Measurements from ENCODE around the gene ZNF678. TPM values are rescaled to one million over a fixed set of nuclear protein-coding genes. Genes with fewer than 3 reads are reported as not detected.

ZNF678 gene
- total and polyA plus RNA-seq, 2 of the 8 experiments (the other 6 are each of a cell fraction or from before 2014, with no cell fraction given) = 6.9 to 28.3 TPM

DNA sequence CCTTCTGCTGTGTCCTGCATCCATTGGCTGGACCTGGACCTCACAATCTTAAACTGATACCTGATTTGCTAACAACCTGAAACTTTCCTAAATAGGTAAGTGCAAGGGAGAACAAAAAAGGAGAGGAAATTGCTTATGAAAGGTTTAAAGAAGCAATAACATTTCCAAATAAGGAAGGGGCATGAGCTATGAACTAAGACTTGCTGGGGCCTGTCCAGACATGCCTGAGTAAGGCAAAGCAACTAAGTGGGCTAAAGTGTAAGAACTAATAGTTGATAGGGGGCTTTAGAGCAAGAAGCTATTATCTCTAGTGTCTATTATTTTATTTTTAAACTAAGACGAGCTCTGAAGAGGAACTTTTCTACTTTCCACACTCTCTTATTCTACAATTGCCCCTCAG lies 160.1 kb downstream of the ZNF678 start:
- no peak overlapping the region for H3K9ac ChIP-seq (replicated peaks in 1 of 4; ENCODE audit: extremely low read depth in 1 of 4, low read depth in 3 of 4, low read length in 3 of 4)
- H4K8ac ChIP-seq (ENCODE audit: extremely low read depth, insufficient read depth, low read length) = no peak overlapping the region
- H3K36me3 ChIP-seq (ENCODE audit: control insufficient read depth in 2 of 4, insufficient read depth in 4 of 4, low read length in 3 of 4) = no peaks in the 10 kb centered on the region; a peak in 1 of 8 replicates
- POLR2A ChIA-PET (ENCODE audit: partially characterized antibody) = interaction anchor here (1.6 kb wide), 1 partner anchor 19 kb away, joined by 3 read pairs; no protein-coding TSS in a partner anchor
- no peak overlapping the region for H3K27ac ChIP-seq (ENCODE audit: low read depth, low read length)
- CTCF ChIA-PET (ENCODE audit: partially characterized antibody) = interaction anchor here (1.1 kb wide), 1 partner anchor 230 kb away, joined by 3 read pairs; no protein-coding TSS in a partner anchor
- 90% methylated on average over 1 of the region's 1 CpG; no CpG with 5 or more reads in 1 of the 2 experiments for WGBS, 2 experiments (ENCODE audit: extremely low coverage in 1 of 2, insufficient coverage in 1 of 2, insufficient read length in 1 of 2, insufficient replicate concordance in 2 of 2, low coverage in 1 of 2, low lambda C conversion rate in 2 of 2, missing lambda C conversion rate in 1 of 2)
- no peak overlapping the region for H3K18ac ChIP-seq (ENCODE audit: extremely low read depth, low read length)
- H4K91ac ChIP-seq (replicated peaks; ENCODE audit: insufficient read length, low read length) = no peak overlapping the region
- no peaks in the 10 kb centered on the region for H3K79me1 ChIP-seq (ENCODE audit: low read depth, low read length)
- no peak overlapping the region for H3K4me3 ChIP-seq (ENCODE audit: extremely low read depth in 1 of 4, insufficient read depth in 2 of 4, low read depth in 3 of 4, low read length in 4 of 4)
- no peak overlapping the region for H2BK120ac ChIP-seq (replicated peaks; ENCODE audit: low read depth, low read length)
- H2BK20ac ChIP-seq (ENCODE audit: low read length) = no peak overlapping the region
- TF ChIP-seq, protein P1, sequence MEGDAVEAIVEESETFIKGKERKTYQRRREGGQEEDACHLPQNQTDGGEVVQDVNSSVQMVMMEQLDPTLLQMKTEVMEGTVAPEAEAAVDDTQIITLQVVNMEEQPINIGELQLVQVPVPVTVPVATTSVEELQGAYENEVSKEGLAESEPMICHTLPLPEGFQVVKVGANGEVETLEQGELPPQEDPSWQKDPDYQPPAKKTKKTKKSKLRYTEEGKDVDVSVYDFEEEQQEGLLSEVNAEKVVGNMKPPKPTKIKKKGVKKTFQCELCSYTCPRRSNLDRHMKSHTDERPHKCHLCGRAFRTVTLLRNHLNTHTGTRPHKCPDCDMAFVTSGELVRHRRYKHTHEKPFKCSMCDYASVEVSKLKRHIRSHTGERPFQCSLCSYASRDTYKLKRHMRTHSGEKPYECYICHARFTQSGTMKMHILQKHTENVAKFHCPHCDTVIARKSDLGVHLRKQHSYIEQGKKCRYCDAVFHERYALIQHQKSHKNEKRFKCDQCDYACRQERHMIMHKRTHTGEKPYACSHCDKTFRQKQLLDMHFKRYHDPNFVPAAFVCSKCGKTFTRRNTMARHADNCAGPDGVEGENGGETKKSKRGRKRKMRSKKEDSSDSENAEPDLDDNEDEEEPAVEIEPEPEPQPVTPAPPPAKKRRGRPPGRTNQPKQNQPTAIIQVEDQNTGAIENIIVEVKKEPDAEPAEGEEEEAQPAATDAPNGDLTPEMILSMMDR (IDR thresholded peaks at IDR 0.05; ENCODE audit: control extremely low read depth in 1 of 3, insufficient read depth in 1 of 3, low read depth in 1 of 3, low read length in 3 of 3) = no peak
- TF ChIP-seq CBX5 (IDR thresholded peaks at IDR 0.05; ENCODE audit: low read depth, low read length) = no peak
- TF ChIP-seq EP300 (IDR thresholded peaks at IDR 0.05; ENCODE audit: borderline replicate concordance in 1 of 2, low read depth in 2 of 2, low read length in 2 of 2) = no peak
- no peak for TF ChIP-seq JUND (IDR thresholded peaks at IDR 0.05; ENCODE audit: low read length)
- TF ChIP-seq SAP30 (IDR thresholded peaks at IDR 0.05; ENCODE audit: insufficient read depth, insufficient replicate concordance, low read length) = no peak
- TF ChIP-seq TBP (IDR thresholded peaks at IDR 0.05; ENCODE audit: low read depth, low read length) = no peak
- H3K14ac ChIP-seq (ENCODE audit: insufficient read length) = no peak overlapping the region
- H3K9me3 ChIP-seq (ENCODE audit: insufficient read depth in 2 of 2, low read depth in 1 of 2, low read length in 1 of 2) = peaks cover 31 to 34% of the 10 kb centered on the region in 2 experiments
- H3K79me2 ChIP-seq (ENCODE audit: control insufficient read depth in 1 of 2, insufficient read depth in 2 of 2, low read length in 2 of 2) = no peaks in the 10 kb centered on the region
- H3K56ac ChIP-seq (replicated peaks; ENCODE audit: insufficient read length, low read depth, low read length) = no peak overlapping the region
- H2AK5ac ChIP-seq (ENCODE audit: low read depth, low read length) = 0 out of 2 replicates have a peak overlapping the region, but pooled peaks have one; percentile 24
- FAIRE-seq = no peak
- no peak overlapping the region for H4K5ac ChIP-seq (ENCODE audit: insufficient read length, low read depth, low read length)
- no peak overlapping the region for H2BK5ac ChIP-seq (ENCODE audit: low read depth, low read length)
- no peak for DNase-seq (ENCODE audit: low read depth in 1 of 2, low spot score in 2 of 2)
- H3K23me2 ChIP-seq (ENCODE audit: low read depth, low read length) = peaks cover under 1% of the 10 kb centered on the region; the same call in 1 of the 2 replicates
- H3K4me2 ChIP-seq (ENCODE audit: insufficient read depth in 1 of 2, low read depth in 2 of 2, low read length in 2 of 2) = no peak overlapping the region
- no peak overlapping the region for H2BK15ac ChIP-seq (ENCODE audit: low read length)
- H4K20me1 ChIP-seq (replicated peaks in 1 of 2; ENCODE audit: control insufficient read depth in 1 of 2, insufficient read depth in 2 of 2, low read length in 2 of 2) = no peaks in the 10 kb centered on the region
- no peak overlapping the region for H2AFZ ChIP-seq (ENCODE audit: low read length)
- H3K27me3 ChIP-seq (replicated peaks in 1 of 4; ENCODE audit: control insufficient read depth in 3 of 4, extremely low read depth in 1 of 4, insufficient read depth in 3 of 4, low read length in 3 of 4) = no peaks in the 10 kb centered on the region
- no peaks in the 10 kb centered on the region for H3K4me1 ChIP-seq (replicated peaks in 1 of 4; ENCODE audit: control insufficient read depth in 3 of 4, insufficient read depth in 4 of 4, low read length in 3 of 4)
- no peak overlapping the region for H3K4ac ChIP-seq (replicated peaks; ENCODE audit: insufficient read length, low read depth, low read length)
- H3K23ac ChIP-seq (ENCODE audit: insufficient read length) = no peak overlapping the region
- no peak overlapping the region for H2BK12ac ChIP-seq (ENCODE audit: low read depth, low read length)

All from H1 (cell line).